Neutrophil (primary cell): Measurements from ENCODE around the gene SLC28A2.

Experiments
- H3K27ac ChIP-seq: fragments of 200-600 bp; sonication (generic); 2 replicates; pipeline ENCODE4 v1.5.1; 2016; ENCODE audit warnings: mild to moderate bottlenecking, moderate library complexity
- H3K27me3 ChIP-seq: fragments of 200-600 bp; sonication (generic); 2 replicates; pipeline ENCODE4 v1.6.0; 2016; ENCODE audit warnings: mild to moderate bottlenecking
- H3K36me3 ChIP-seq: fragments of 200-600 bp; sonication (generic); 2 replicates; pipeline ENCODE4 v1.5.1; 2017
- H3K4me1 ChIP-seq, 2 experiments: fragments of 200-600 bp in 1 of 2; sonication (generic) in 1 of 2; 1 replicate in 1 of 2; 2 replicates in 1 of 2; pipeline versions ENCODE4 v1.5.1 to v1.6.1; 2013 to 2016; ENCODE audit warnings: low read depth in 1 of 2, low read length in 1 of 2, mild to moderate bottlenecking in 1 of 2, moderate library complexity in 1 of 2; ENCODE audit not compliant: control insufficient read depth in 1 of 2, insufficient read depth in 1 of 2
- H3K4me3 ChIP-seq, 2 experiments: fragments of 200-600 bp in 1 of 2; sonication (generic) in 1 of 2; 1 replicate in 1 of 2; 2 replicates in 1 of 2; pipeline ENCODE4 v1.5.1; 2013 to 2016; ENCODE audit warnings: low read depth in 1 of 2, low read length in 1 of 2, mild to moderate bottlenecking in 1 of 2, moderate library complexity in 1 of 2
- H3K9me3 ChIP-seq: fragments of 200-600 bp; sonication (generic); 2 replicates; pipeline ENCODE4 v1.5.1; 2016
- TF ChIP-seq, protein P1 (sequence below): fragments of 200-600 bp; sonication (generic); IDR thresholded peaks from 2 replicates; pipeline ENCODE4 v1.5.1; 2016; ENCODE audit warnings: antibody characterized with exemption

The SLC28A2 gene

DNA sequence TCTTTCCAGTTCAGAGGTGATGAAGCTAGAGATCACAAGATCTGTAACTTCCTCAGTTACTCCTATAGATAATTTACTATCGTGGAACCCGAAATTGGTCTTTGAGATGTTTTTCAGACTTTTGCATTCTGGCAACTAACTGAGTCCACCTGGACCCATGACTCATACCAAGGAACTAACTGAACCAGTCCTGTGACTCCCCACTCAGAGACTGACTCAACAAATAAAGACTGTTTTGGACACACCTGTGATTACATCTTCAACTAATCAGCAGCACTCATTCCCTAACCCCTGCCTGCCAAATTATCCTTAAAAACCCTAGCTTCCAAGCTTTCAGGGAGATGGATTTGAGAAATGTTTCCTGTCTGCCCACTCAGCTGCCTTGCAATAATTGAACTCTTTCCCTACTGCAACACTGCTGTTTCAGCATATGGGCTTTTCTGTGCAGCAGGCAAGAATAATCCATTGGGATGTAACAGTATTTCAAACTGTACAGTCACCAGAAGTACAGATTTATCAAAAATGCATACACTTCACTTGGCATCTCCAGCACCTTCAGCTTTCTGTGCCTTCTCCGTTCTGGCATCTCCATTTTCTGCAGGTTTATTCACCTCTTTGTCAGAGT, 68.7 kb downstream of the SLC28A2 start:
- H3K4me3 ChIP-seq: no peak overlapping the region
- H3K9me3 ChIP-seq: no peaks in the 10 kb centered on the region
- H3K27me3 ChIP-seq: peaks cover 3% of the 10 kb centered on the region
- H3K27ac ChIP-seq: no peak overlapping the region
- H3K4me1 ChIP-seq: no peaks in the 10 kb centered on the region
- H3K36me3 ChIP-seq: no peaks in the 10 kb centered on the region
- TF ChIP-seq, protein P1, sequence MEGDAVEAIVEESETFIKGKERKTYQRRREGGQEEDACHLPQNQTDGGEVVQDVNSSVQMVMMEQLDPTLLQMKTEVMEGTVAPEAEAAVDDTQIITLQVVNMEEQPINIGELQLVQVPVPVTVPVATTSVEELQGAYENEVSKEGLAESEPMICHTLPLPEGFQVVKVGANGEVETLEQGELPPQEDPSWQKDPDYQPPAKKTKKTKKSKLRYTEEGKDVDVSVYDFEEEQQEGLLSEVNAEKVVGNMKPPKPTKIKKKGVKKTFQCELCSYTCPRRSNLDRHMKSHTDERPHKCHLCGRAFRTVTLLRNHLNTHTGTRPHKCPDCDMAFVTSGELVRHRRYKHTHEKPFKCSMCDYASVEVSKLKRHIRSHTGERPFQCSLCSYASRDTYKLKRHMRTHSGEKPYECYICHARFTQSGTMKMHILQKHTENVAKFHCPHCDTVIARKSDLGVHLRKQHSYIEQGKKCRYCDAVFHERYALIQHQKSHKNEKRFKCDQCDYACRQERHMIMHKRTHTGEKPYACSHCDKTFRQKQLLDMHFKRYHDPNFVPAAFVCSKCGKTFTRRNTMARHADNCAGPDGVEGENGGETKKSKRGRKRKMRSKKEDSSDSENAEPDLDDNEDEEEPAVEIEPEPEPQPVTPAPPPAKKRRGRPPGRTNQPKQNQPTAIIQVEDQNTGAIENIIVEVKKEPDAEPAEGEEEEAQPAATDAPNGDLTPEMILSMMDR: no peak

DNA sequence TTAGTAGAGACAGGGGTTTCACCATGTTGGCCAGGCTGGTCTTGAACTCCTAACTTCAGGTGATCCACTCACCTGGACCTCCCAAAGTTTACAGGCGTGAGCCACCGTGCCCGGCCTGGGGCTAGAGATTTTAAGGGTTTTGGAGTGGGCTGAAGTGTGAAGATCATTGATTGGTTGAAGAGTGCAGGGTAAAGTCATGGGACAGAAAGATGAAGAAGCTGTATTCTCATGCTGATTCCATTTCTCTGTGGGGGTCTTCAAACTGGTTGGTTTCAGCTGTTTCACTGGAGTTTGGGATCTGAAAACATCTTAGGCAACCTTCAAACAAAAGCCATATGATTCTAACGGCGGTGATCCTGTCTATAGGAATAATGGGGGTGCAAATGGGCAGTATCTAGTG, 74.2 kb downstream of the SLC28A2 start:
- Histone ChIP-seq H3K27ac (no peak overlapping the region), H3K4me3 (no peak overlapping the region), H3K9me3 (no peaks in the 10 kb centered on the region), H3K36me3 (no peaks in the 10 kb centered on the region), H3K4me1 (no peaks in the 10 kb centered on the region), H3K27me3 (peaks cover 8% of the 10 kb centered on the region)
- TF ChIP-seq, protein P1: no peak

DNA sequence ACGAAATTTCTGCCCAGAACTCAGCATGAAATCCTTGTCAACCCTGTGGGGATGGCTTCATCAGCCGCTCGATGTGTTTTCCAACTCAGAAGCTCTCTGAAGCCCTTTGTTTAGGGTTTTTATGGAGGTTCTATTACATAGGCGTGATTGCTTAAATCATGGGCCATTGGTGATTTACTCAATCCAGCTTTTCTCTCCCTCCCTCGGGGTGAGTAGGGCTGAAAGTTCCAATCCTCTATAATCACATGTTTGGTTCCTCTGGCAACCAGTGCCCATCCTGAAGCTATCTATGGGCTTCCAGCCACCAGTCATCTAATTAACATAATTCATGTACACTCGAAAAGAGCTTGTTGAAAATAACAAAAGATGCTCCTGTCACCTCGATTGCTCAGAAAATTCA, 74.7 kb downstream of the SLC28A2 start:
- Histone ChIP-seq H3K4me3 (no peak overlapping the region), H3K27me3 (peaks cover 8% of the 10 kb centered on the region), H3K36me3 (no peaks in the 10 kb centered on the region), H3K27ac (no peak overlapping the region), H3K9me3 (no peaks in the 10 kb centered on the region), H3K4me1 (no peaks in the 10 kb centered on the region)
- TF ChIP-seq, protein P1: no peak
